A673 (cell line): ENCODE data around the gene WFDC11.
"Not testable (repeated sequence)": the region's sequence is repeated elsewhere in the genome, so short reads cannot be mapped to it uniquely, and the experiment has no call there.

ENCODE experiments used
- CTCF ChIP-seq: fragments of 300-800, 200-600 bp; sonication (generic); conservative IDR thresholded peaks from 2 replicates; pipeline ENCODE4 v1.5.1; 2017; ENCODE audit warnings: low read depth, mild to moderate bottlenecking, antibody characterized with exemption, low read length, moderate library complexity, mixed read lengths
- EZH2 ChIP-seq: fragments of 200-600 bp; sonication (generic); IDR thresholded peaks from 2 replicates; pipeline ENCODE4 v1.6.1; 2017; ENCODE audit warnings: borderline replicate concordance, low read depth, mild to moderate bottlenecking, mixed read lengths, antibody characterized with exemption, low read length; ENCODE audit not compliant: poor library complexity, severe bottlenecking

GRCh38 chr20:45693346-45693745 lies 23.3 kb upstream of the WFDC11 start:
- not testable (repeated sequence) for TF ChIP-seq CTCF, EZH2
